IMR-90 (cell line): ENCODE data around the gene HCRTR1.

Source experiments
- MAFK ChIP-seq: IDR thresholded peaks from 2 replicates; pipeline ENCODE4 v1.6.1; 2012; ENCODE audit warnings: low read depth, low read length, improper control_type of control experiment
- NFE2L2 ChIP-seq: fragments of 150-350 bp; IDR thresholded peaks from 2 replicates; pipeline ENCODE4 v1.6.1; 2016; ENCODE audit warnings: low read depth, mild to moderate bottlenecking, low read length
- TF ChIP-seq, protein P1 (sequence below): conservative IDR thresholded peaks from 2 replicates; pipeline ENCODE4 v1.5.1; 2012; ENCODE audit warnings: mild to moderate bottlenecking, low read depth, low read length, improper control_type of control experiment

DNA sequence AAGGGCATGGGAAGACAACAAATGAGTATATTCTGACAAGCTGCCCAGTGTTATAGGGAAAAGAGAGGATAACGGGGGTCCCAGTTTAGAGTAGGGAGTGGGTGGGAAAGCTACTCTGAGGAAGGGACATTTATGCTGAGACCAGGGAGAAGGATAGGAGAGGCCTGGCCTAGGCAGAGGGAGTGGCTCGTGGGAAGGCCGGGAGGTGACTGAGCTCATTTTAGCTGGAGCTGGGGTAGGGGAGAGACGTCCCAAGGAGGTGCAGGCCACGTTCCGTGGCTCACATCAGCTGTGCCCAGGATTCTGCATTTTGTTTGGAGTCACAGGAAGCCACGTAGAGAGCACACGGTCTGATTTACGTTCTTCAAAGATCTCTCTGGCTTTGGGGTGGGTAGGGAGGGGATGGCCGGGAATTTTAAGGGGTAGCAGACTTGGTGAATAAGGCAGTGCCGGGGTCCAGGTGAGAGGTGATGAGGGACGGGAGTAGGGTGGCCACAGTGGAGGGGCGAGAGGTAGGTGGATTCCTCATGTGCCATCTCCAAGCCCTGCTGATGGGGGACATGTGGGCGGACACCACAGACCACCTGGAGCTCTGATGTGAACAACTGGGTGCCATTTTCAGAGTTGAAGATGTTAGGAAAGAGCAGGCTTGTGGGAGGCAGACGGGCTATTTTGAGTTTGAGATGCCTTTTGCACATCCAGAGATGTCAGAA lies 36.4 kb upstream of the HCRTR1 start:
- TF ChIP-seq, protein P1, sequence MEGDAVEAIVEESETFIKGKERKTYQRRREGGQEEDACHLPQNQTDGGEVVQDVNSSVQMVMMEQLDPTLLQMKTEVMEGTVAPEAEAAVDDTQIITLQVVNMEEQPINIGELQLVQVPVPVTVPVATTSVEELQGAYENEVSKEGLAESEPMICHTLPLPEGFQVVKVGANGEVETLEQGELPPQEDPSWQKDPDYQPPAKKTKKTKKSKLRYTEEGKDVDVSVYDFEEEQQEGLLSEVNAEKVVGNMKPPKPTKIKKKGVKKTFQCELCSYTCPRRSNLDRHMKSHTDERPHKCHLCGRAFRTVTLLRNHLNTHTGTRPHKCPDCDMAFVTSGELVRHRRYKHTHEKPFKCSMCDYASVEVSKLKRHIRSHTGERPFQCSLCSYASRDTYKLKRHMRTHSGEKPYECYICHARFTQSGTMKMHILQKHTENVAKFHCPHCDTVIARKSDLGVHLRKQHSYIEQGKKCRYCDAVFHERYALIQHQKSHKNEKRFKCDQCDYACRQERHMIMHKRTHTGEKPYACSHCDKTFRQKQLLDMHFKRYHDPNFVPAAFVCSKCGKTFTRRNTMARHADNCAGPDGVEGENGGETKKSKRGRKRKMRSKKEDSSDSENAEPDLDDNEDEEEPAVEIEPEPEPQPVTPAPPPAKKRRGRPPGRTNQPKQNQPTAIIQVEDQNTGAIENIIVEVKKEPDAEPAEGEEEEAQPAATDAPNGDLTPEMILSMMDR, result no peak
- TF ChIP-seq NFE2L2 (no peak), MAFK (no peak)
